Measurements from ENCODE around the gene DHRS7C.
"Not testable (repeated sequence)": the region's sequence is repeated elsewhere in the genome, so short reads cannot be mapped to it uniquely, and the experiment has no call there.

DHRS7C gene

DNA sequence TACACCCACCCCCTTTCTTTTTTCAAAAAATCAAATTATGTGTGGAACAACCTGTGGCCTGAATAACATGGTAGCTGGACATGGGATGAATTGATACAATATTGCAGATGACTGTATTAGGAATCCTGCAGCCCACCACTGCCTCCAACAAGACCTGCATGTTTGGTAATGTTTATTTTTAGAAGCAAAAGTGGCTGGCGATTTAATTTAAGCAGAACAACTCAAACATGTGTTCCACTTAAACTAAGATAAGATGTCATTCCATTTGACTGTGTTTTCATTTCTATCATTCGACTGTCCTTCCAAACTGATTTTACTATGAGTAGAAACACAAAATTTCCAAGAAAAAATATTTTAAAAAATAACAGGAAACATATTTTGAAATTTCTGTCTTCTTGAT lies 10.1 kb upstream of the DHRS7C start:
- TF ChIP-seq, protein P1, sequence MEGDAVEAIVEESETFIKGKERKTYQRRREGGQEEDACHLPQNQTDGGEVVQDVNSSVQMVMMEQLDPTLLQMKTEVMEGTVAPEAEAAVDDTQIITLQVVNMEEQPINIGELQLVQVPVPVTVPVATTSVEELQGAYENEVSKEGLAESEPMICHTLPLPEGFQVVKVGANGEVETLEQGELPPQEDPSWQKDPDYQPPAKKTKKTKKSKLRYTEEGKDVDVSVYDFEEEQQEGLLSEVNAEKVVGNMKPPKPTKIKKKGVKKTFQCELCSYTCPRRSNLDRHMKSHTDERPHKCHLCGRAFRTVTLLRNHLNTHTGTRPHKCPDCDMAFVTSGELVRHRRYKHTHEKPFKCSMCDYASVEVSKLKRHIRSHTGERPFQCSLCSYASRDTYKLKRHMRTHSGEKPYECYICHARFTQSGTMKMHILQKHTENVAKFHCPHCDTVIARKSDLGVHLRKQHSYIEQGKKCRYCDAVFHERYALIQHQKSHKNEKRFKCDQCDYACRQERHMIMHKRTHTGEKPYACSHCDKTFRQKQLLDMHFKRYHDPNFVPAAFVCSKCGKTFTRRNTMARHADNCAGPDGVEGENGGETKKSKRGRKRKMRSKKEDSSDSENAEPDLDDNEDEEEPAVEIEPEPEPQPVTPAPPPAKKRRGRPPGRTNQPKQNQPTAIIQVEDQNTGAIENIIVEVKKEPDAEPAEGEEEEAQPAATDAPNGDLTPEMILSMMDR (conservative IDR thresholded peaks at IDR 0.05; ENCODE audit: control insufficient read depth, insufficient read depth, low read depth, low read length) = no peak
- no peak for DNase-seq (ENCODE audit: low read depth)
- H3K4me3 ChIP-seq (ENCODE audit: control insufficient read depth, low read depth, low read length) = no peak overlapping the region

DNA sequence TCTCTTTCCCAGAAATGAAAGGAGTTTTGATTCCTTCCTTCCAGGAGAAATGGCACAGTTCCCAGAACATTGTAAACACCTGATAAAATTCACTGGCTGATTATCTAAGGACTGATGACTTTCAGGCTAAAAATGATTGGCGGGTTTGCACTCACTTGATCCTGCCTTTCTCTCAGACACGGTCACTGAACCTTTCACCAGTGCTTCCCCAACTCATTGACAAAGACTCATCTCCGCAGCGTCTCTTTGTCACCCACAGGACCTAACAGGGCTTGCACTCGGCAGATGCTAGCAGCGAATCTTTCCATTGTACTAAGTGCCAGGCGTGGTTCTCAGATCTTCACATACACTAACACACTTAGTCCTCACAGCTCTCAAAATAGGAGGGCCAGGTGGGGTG lies 7.3 kb upstream of the DHRS7C start:
- no peak for DNase-seq (ENCODE audit: low read depth)
- H3K4me3 ChIP-seq (ENCODE audit: control insufficient read depth, low read depth, low read length) = no peak overlapping the region

DNA sequence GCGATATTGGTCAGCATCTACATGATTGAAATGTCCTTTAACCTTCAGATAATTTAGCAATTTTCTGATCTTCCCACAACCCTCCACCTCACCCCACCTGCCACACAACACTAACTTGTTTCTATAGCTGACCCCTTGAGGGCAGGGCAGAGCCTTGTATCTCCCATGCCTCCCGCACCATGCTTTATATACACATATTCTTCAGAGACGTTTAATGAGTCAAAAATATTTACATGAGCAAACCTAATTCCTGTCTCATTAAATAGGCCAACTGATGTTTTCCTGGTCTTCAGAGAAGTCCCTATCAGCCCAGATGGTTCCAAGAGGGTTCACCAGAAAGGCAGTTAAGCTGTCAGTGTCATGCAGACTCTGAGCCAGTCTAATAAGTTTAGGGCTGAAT lies 6.6 kb upstream of the DHRS7C start:
- DNase-seq (ENCODE audit: low read depth) = no peak
- no peak overlapping the region for H3K4me3 ChIP-seq (ENCODE audit: control insufficient read depth, low read depth, low read length)
- TF ChIP-seq, protein P1 (conservative IDR thresholded peaks at IDR 0.05; ENCODE audit: control insufficient read depth, insufficient read depth, low read depth, low read length) = no peak

More for the DNA sequence above, 7.3 kb upstream of the DHRS7C start:
- TF ChIP-seq, protein P1 (conservative IDR thresholded peaks at IDR 0.05; ENCODE audit: control insufficient read depth, insufficient read depth, low read depth, low read length) = no peak

DNA sequence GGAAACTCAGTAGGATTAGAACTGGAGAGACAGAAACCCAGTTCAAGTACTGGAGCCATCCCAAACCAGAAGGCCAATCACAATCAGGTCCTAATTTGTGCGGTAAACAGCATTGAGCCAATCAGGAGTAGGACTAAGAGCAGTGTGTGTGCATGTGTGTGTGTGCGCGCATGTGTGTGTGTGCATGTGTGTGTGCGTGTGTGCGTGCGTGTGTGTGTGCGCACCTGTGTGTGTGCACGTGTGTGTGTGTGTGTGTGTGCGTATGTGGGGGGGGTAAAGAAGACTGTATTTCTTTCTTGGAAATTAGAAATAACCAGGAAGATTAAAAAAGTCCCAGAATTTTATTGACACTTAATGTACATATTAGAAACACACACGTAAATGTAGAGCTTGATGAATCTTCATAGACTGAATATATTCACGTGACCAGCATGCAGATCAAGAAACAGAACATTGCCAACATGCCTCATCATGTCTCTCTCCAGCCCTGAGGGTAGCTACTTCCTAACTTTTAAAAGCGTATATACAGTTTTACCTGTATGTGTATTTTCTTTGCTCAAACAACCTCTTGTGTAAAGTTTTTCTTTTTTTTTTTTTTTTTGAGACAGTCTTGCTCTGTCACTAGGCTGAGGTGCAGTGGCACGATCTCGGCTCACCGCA lies 919 bp upstream of the DHRS7C start:
- no peak for DNase-seq (ENCODE audit: low read depth)

DNA sequence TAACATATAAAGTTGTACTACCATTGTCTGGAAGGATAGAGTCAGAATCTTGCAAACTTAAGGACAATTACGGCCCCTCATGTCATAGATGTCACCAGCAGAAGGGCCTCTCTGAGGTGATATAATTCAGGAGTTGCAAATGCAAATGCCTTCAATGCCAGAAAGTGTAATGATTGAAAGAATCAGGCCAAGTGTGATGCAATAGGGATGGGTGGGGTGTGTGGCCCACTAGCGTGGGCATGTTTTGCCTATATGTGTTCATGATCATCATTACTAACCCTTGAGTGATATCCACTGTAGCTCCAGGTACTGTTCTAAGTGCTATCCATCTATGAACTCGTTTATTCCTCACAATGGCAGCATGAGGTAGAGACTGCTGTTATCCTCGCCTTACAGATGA lies 1.1 kb downstream of the DHRS7C start:
- TF ChIP-seq, protein P1 (conservative IDR thresholded peaks at IDR 0.05; ENCODE audit: control insufficient read depth, insufficient read depth, low read depth, low read length) = no peak
- DNase-seq (ENCODE audit: low read depth) = no peak
- no peak overlapping the region for H3K4me3 ChIP-seq (ENCODE audit: control insufficient read depth, low read depth, low read length)

More for the DNA sequence above, 919 bp upstream of the DHRS7C start:
- TF ChIP-seq, protein P1 (conservative IDR thresholded peaks at IDR 0.05; ENCODE audit: control insufficient read depth, insufficient read depth, low read depth, low read length) = no peak
- H3K4me3 ChIP-seq (ENCODE audit: control insufficient read depth, low read depth, low read length) = no peak overlapping the region

DNA sequence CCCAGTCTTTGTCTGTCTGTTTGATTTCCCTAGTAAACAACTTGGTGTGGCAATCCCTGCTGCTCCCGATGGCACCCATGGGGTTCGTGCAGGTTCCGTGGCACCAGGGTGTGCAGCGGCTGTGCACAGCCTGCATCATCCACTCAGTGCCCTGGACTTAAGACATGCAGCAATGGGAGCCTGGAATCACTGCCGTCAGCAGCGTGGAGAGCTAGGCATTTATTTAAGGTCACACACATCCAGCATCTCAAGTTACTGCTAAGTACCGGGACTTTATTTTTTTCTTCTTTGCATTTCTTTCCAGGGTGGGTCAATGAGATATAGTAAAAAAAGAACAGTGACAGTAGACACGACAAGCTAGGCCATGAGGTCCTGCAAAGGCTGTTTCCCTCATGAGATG lies 2.8 kb downstream of the DHRS7C start:
- TF ChIP-seq, protein P1 (conservative IDR thresholded peaks at IDR 0.05; ENCODE audit: control insufficient read depth, insufficient read depth, low read depth, low read length) = no peak
- no peak for DNase-seq (ENCODE audit: low read depth)

DNA sequence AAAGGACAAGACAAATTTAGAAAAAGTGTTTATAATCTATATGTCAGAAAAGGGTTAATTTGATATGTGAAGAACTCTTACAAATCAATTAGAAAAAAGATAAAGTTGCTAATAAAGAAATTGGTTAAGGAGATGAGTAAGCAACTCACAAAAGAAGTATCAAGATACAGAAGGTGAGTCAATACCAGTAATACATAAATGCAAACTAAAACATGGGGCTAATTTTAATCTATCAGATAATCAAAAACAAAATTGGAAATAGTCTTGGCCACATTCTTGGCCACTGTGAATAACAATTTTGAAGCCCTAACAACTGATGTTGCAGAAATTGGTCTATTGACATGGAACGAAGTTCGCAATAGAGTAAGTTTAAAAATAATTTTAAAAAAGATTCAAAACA lies 6.8 kb downstream of the DHRS7C start:
- H3K4me3 ChIP-seq (ENCODE audit: control insufficient read depth, low read depth, low read length) = no peak overlapping the region
- DNase-seq (ENCODE audit: low read depth) = no peak

More for the DNA sequence above, 2.8 kb downstream of the DHRS7C start:
- H3K4me3 ChIP-seq (ENCODE audit: control insufficient read depth, low read depth, low read length) = no peak overlapping the region

DNA sequence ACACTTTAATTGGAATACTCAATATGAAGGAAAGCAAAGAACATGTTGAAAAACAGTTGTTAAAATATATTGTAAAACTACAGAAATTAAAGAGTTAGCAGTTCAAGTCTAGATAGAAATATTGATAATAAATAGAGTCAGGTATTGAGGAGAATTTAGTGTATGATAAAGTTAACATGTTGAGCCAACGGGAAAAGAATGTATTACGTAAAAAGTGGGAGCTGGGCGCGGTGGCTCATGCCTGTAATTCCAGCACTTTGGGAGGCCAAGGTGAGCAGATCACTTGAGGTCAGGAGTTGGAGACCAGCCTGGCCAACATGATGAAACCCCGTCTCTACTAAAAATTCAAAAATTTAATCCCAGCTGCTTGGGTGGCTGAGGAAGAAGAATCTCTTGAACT lies 7.9 kb downstream of the DHRS7C start:
- H3K4me3 ChIP-seq (ENCODE audit: control insufficient read depth, low read depth, low read length); DNase-seq (ENCODE audit: low read depth): not testable (repeated sequence)

More for the DNA sequence above, 6.8 kb downstream of the DHRS7C start:
- TF ChIP-seq, protein P1 (conservative IDR thresholded peaks at IDR 0.05; ENCODE audit: control insufficient read depth, insufficient read depth, low read depth, low read length) = no peak
